Brain pericyte (primary cell): Measurements from ENCODE around the gene HES6.

Source experiments
- DNase-seq: peaks from one replicate; pipeline ENCODE4 v3.0.0-alpha.2; 2012; ENCODE audit warnings: low read depth, low spot score

HES6 gene

GRCh38 chr2:238255151-238255551 is 15.3 kb upstream of the HES6 start:
- no peak for DNase-seq

GRCh38 chr2:238254095-238254723 is 14.4 kb upstream of the HES6 start:
- DNase-seq: no peak

GRCh38 chr2:238252766-238253630 is 13.2 kb upstream of the HES6 start:
- no peak for DNase-seq

GRCh38 chr2:238251986-238252385 is 12.1 kb upstream of the HES6 start:
- DNase-seq: no peak

- DNase-seq: no peak
Observed at GRCh38 chr2:238251331-238251730, 11.5 kb upstream of the HES6 start.

GRCh38 chr2:238250896-238251295 is 11.1 kb upstream of the HES6 start:
- DNase-seq: no peak

GRCh38 chr2:238247841-238248453 is 8.1 kb upstream of the HES6 start:
- DNase-seq: no peak

GRCh38 chr2:238247002-238247822 is 7.4 kb upstream of the HES6 start:
- DNase-seq: no peak

- DNase-seq: no peak
Observed at GRCh38 chr2:238244151-238244550, 4.3 kb upstream of the HES6 start.

GRCh38 chr2:238243496-238244076 is 3.7 kb upstream of the HES6 start:
- no peak for DNase-seq

- DNase-seq: no peak
Observed at GRCh38 chr2:238242731-238243495, 3.1 kb upstream of the HES6 start.

- no peak for DNase-seq
Observed at GRCh38 chr2:238241970-238242369, 2.1 kb upstream of the HES6 start.

GRCh38 chr2:238240757-238241711 is 1.2 kb upstream of the HES6 start:
- no peak for DNase-seq

GRCh38 chr2:238239543-238239862 is 335 bp downstream of the HES6 start:
- DNase-seq: no peak

GRCh38 chr2:238238766-238239542 is 884 bp downstream of the HES6 start:
- no peak for DNase-seq

- no peak for DNase-seq
Observed at GRCh38 chr2:238238311-238238765, 1.5 kb downstream of the HES6 start.

- DNase-seq: no peak
Observed at GRCh38 chr2:238237431-238238135, 2.3 kb downstream of the HES6 start.

GRCh38 chr2:238236571-238236970 is 3.3 kb downstream of the HES6 start:
- DNase-seq: no peak
